ENCODE measurements around the gene UBE2Q1. TPM values are rescaled to one million over a fixed set of nuclear protein-coding genes. Genes with fewer than 3 reads are reported as not detected.

Gene UBE2Q1
- total and polyA plus RNA-seq, 10 of the 15 experiments (the other 5 are each of a cell fraction or from before 2014, with no cell fraction given) = 3.9 to 82.6 (median 24.1) TPM

DNA sequence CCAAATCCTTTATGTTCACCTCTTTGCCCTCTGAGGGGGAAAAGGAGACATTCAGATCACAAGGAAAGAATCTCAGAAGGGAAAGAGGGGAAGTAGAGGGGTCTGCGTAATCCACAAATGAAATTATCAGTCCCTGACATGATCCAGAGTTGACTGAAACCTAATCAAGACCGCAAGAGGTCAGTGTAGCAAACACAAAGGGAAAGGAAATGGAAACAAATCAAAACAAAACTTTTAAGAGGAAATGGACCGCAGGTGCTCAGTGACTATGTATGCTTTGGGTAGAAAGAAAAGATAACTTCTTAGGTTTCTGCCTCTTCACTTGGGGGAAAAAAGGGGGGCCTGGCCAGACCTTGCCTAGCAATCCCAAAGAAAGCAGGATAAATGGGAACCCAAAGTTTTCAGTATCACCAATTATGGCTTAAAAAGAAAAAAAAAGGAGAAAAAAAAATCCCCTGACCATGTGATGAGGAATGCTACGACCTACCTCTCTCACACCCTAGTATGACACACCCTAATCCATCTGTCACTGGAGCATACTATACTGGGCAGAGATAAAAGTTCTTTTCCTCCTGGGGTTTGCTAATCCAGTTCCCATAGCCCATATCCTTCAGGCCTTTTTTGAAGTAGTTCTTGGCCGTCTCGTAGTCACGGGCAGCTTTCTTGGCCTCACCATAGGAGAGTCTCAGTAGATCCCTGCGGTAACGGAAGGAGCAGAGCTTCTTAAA lies 26.0 kb upstream of the UBE2Q1 start (continued):
- TF ChIP-seq, protein P1, sequence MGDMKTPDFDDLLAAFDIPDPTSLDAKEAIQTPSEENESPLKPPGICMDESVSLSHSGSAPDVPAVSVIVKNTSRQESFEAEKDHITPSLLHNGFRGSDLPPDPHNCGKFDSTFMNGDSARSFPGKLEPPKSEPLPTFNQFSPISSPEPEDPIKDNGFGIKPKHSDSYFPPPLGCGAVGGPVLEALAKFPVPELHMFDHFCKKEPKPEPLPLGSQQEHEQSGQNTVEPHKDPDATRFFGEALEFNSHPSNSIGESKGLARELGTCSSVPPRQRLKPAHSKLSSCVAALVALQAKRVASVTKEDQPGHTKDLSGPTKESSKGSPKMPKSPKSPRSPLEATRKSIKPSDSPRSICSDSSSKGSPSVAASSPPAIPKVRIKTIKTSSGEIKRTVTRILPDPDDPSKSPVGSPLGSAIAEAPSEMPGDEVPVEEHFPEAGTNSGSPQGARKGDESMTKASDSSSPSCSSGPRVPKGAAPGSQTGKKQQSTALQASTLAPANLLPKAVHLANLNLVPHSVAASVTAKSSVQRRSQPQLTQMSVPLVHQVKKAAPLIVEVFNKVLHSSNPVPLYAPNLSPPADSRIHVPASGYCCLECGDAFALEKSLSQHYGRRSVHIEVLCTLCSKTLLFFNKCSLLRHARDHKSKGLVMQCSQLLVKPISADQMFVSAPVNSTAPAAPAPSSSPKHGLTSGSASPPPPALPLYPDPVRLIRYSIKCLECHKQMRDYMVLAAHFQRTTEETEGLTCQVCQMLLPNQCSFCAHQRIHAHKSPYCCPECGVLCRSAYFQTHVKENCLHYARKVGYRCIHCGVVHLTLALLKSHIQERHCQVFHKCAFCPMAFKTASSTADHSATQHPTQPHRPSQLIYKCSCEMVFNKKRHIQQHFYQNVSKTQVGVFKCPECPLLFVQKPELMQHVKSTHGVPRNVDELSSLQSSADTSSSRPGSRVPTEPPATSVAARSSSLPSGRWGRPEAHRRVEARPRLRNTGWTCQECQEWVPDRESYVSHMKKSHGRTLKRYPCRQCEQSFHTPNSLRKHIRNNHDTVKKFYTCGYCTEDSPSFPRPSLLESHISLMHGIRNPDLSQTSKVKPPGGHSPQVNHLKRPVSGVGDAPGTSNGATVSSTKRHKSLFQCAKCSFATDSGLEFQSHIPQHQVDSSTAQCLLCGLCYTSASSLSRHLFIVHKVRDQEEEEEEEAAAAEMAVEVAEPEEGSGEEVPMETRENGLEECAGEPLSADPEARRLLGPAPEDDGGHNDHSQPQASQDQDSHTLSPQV (IDR thresholded peaks at IDR 0.05) = no peak
- TF ChIP-seq, protein P2, sequence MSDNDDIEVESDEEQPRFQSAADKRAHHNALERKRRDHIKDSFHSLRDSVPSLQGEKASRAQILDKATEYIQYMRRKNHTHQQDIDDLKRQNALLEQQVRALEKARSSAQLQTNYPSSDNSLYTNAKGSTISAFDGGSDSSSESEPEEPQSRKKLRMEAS (IDR thresholded peaks at IDR 0.05; ENCODE audit: low read depth, low read length) = no peak
- TF ChIP-seq, protein P3, sequence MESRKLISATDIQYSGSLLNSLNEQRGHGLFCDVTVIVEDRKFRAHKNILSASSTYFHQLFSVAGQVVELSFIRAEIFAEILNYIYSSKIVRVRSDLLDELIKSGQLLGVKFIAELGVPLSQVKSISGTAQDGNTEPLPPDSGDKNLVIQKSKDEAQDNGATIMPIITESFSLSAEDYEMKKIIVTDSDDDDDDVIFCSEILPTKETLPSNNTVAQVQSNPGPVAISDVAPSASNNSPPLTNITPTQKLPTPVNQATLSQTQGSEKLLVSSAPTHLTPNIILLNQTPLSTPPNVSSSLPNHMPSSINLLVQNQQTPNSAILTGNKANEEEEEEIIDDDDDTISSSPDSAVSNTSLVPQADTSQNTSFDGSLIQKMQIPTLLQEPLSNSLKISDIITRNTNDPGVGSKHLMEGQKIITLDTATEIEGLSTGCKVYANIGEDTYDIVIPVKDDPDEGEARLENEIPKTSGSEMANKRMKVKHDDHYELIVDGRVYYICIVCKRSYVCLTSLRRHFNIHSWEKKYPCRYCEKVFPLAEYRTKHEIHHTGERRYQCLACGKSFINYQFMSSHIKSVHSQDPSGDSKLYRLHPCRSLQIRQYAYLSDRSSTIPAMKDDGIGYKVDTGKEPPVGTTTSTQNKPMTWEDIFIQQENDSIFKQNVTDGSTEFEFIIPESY (IDR thresholded peaks at IDR 0.05) = no peak
- TF ChIP-seq FOS (IDR thresholded peaks at IDR 0.05; ENCODE audit: borderline replicate concordance, extremely low read depth, insufficient read length) (no peak), GABPA (IDR thresholded peaks at IDR 0.05; ENCODE audit: low read depth) (no peak), RUNX3 (IDR thresholded peaks at IDR 0.05; ENCODE audit: low read length) (peak; percentile 31; the same call in 1 of the 2 replicates), STAT3 (IDR thresholded peaks at IDR 0.05; ENCODE audit: low read depth, low read length) (no peak), HDAC2 (IDR thresholded peaks at IDR 0.05) (no peak), JUNB (IDR thresholded peaks at IDR 0.05) (0 out of 2 replicates have a peak, but pooled peaks have one; percentile 25)

Data from GM12878 (cell line).